Measurements from ENCODE around the gene SGMS2.

GRCh38 chr4:107902715-107903114 is 78.0 kb downstream of the SGMS2 start:
- TF ChIP-seq POLR2A (IDR thresholded peaks at IDR 0.05) (no peak), CTCF (IDR thresholded peaks at IDR 0.05) (no peak)
